ENCODE data around the gene DAO.

Gene DAO

GRCh38 chr12:108888031-108888430 is 8.1 kb downstream of the DAO start:
- H3K9me2 ChIP-seq (replicated peaks; ENCODE audit: low read depth, low read length): no peaks in the 10 kb centered on the region
- no peak overlapping the region for H3K4me3 ChIP-seq (ENCODE audit: low read length, poor library complexity, severe bottlenecking)
- H3K9ac ChIP-seq (ENCODE audit: low read depth, low read length, poor library complexity, severe bottlenecking): no peak overlapping the region
- no peaks in the 10 kb centered on the region for H3K79me2 ChIP-seq (ENCODE audit: insufficient read depth, low read length)
- no peak overlapping the region for H3K4me2 ChIP-seq (ENCODE audit: low read depth, low read length, poor library complexity, severe bottlenecking)
- peaks cover 7% of the 10 kb centered on the region; the same call in 1 of the 2 replicates for H3K9me3 ChIP-seq (ENCODE audit: insufficient read depth, low read depth, low read length)
- no peaks in the 10 kb centered on the region for H3F3A ChIP-seq (ENCODE audit: low read depth)
- TF ChIP-seq CTCF (conservative IDR thresholded peaks at IDR 0.05; ENCODE audit: low read length) (no peak), EZH2phosphoT487 (IDR thresholded peaks at IDR 0.05; ENCODE audit: borderline replicate concordance) (no peak)
- H3K27me3 ChIP-seq (ENCODE audit: insufficient read depth, low read length, poor library complexity, severe bottlenecking): no peaks in the 10 kb centered on the region
- H4K20me1 ChIP-seq (ENCODE audit: insufficient read depth, low read length, poor library complexity, severe bottlenecking): no peaks in the 10 kb centered on the region
- H2AFZ ChIP-seq (ENCODE audit: low read length): no peak overlapping the region
- no peaks in the 10 kb centered on the region for H3K36me3 ChIP-seq (ENCODE audit: insufficient read depth, low read length)
- H3K4me1 ChIP-seq (ENCODE audit: insufficient read depth, low read length, poor library complexity, severe bottlenecking): no peaks in the 10 kb centered on the region

DNA sequence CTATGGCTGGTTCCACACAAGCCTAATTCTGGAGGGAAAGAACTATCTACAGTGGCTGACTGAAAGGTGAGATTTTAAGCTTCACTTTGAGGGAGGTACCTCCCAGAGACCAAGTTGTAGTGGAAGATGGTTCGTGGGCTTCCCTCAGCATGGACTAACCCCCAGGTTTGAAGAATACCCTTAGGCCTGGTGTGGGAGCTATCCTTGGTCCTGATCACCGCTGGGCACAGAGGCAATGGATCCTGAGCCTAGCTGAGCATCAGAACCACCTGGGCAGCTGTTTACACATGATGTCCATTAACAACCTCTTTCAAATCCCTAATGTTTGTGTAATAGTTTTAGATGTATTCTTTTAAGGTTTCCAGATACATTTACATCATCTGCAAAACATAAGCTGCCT is 10.3 kb downstream of the DAO start:
- H3K79me2 ChIP-seq (ENCODE audit: insufficient read depth, low read length): no peaks in the 10 kb centered on the region
- H3K4me1 ChIP-seq (ENCODE audit: insufficient read depth, low read length, poor library complexity, severe bottlenecking): no peaks in the 10 kb centered on the region
- no peaks in the 10 kb centered on the region for H3K36me3 ChIP-seq (ENCODE audit: insufficient read depth, low read length)
- TF ChIP-seq CTCF (conservative IDR thresholded peaks at IDR 0.05; ENCODE audit: low read length) (no peak), EZH2phosphoT487 (IDR thresholded peaks at IDR 0.05; ENCODE audit: borderline replicate concordance) (no peak)
- H2AFZ ChIP-seq (ENCODE audit: low read length): no peak overlapping the region
- H3K27me3 ChIP-seq (ENCODE audit: insufficient read depth, low read length, poor library complexity, severe bottlenecking): no peaks in the 10 kb centered on the region
- no peak overlapping the region for H3K4me3 ChIP-seq (ENCODE audit: low read length, poor library complexity, severe bottlenecking)
- peaks cover 7% of the 10 kb centered on the region; the same call in 1 of the 2 replicates for H3K9me3 ChIP-seq (ENCODE audit: insufficient read depth, low read depth, low read length)
- no peaks in the 10 kb centered on the region for H3F3A ChIP-seq (ENCODE audit: low read depth)
- no peaks in the 10 kb centered on the region for H3K9me2 ChIP-seq (replicated peaks; ENCODE audit: low read depth, low read length)
- H3K4me2 ChIP-seq (ENCODE audit: low read depth, low read length, poor library complexity, severe bottlenecking): no peak overlapping the region
- no peak overlapping the region for H3K9ac ChIP-seq (ENCODE audit: low read depth, low read length, poor library complexity, severe bottlenecking)
- no peaks in the 10 kb centered on the region for H4K20me1 ChIP-seq (ENCODE audit: insufficient read depth, low read length, poor library complexity, severe bottlenecking)

- Histone ChIP-seq H3K79me2 (ENCODE audit: insufficient read depth, low read length) (no peaks in the 10 kb centered on the region), H3K4me3 (ENCODE audit: low read length, poor library complexity, severe bottlenecking) (no peak overlapping the region), H3K27me3 (ENCODE audit: insufficient read depth, low read length, poor library complexity, severe bottlenecking) (no peaks in the 10 kb centered on the region), H3K9me2 (replicated peaks; ENCODE audit: low read depth, low read length) (no peaks in the 10 kb centered on the region), H3F3A (ENCODE audit: low read depth) (no peaks in the 10 kb centered on the region), H3K36me3 (ENCODE audit: insufficient read depth, low read length) (no peaks in the 10 kb centered on the region), H3K9ac (ENCODE audit: low read depth, low read length, poor library complexity, severe bottlenecking) (no peak overlapping the region), H4K20me1 (ENCODE audit: insufficient read depth, low read length, poor library complexity, severe bottlenecking) (no peaks in the 10 kb centered on the region), H3K9me3 (ENCODE audit: insufficient read depth, low read depth, low read length) (peaks cover 3% of the 10 kb centered on the region; the same call in 1 of the 2 replicates), H3K4me2 (ENCODE audit: low read depth, low read length, poor library complexity, severe bottlenecking) (no peak overlapping the region), H3K4me1 (ENCODE audit: insufficient read depth, low read length, poor library complexity, severe bottlenecking) (no peaks in the 10 kb centered on the region), H2AFZ (ENCODE audit: low read length) (no peak overlapping the region)
- TF ChIP-seq EZH2phosphoT487 (IDR thresholded peaks at IDR 0.05; ENCODE audit: borderline replicate concordance): no peak
- TF ChIP-seq CTCF (conservative IDR thresholded peaks at IDR 0.05; ENCODE audit: low read length): no peak
Observed at GRCh38 chr12:108895220-108895802, 15.4 kb downstream of the DAO start.

All from Loucy (cell line).